Liver (tissue), 9 donors: Measurements from ENCODE around the gene HEPACAM2. TPM values are rescaled to one million over a fixed set of nuclear protein-coding genes. Genes with fewer than 3 reads are reported as not detected.

Experiments used
- DNase-seq: peaks from one replicate; pipeline ENCODE4 v3.0.0-alpha.2; 2017; ENCODE audit warnings: low spot score
- H3K27ac ChIP-seq, 2 donors: one replicate each; pipeline ENCODE4 v1.7.0; 2013; ENCODE audit warnings: inconsistent platforms in 2 of 2, low read length in 2 of 2, control low read depth in 1 of 2, low read depth in 1 of 2, mild to moderate bottlenecking in 1 of 2
- H3K27me3 ChIP-seq, 4 donors: one replicate each; pipeline versions ENCODE4 v1.6.1 to v1.7.0; 2013; ENCODE audit warnings: low read length in 3 of 4, inconsistent platforms in 1 of 4, mild to moderate bottlenecking in 1 of 4, moderate library complexity in 1 of 4; ENCODE audit not compliant: control insufficient read depth in 4 of 4, insufficient read depth in 4 of 4
- H3K36me3 ChIP-seq, 4 donors: one replicate each; pipeline versions ENCODE4 v1.6.1 to v1.7.0; 2013; ENCODE audit warnings: low read length in 3 of 4, mild to moderate bottlenecking in 3 of 4, low read depth in 1 of 4, moderate library complexity in 1 of 4; ENCODE audit not compliant: control insufficient read depth in 4 of 4, insufficient read depth in 3 of 4
- H3K4me1 ChIP-seq, 4 donors: one replicate each; pipeline versions ENCODE4 v1.6.1 to v1.7.0; 2013; ENCODE audit warnings: low read length in 3 of 4, mild to moderate bottlenecking in 3 of 4, moderate library complexity in 1 of 4; ENCODE audit not compliant: control insufficient read depth in 4 of 4, insufficient read depth in 4 of 4
- H3K4me3 ChIP-seq, 3 donors: one replicate each; pipeline versions ENCODE4 v1.6.1 to v1.7.0; 2013; ENCODE audit warnings: low read length in 3 of 3, control low read depth in 1 of 3, low read depth in 1 of 3, mild to moderate bottlenecking in 1 of 3
- H3K9ac ChIP-seq, 2 donors: one replicate each; pipeline ENCODE4 v1.7.0; 2013; ENCODE audit warnings: low read length in 2 of 2, mild to moderate bottlenecking in 2 of 2, moderate library complexity in 2 of 2, control low read depth in 1 of 2, low read depth in 1 of 2
- H3K9me3 ChIP-seq, 4 donors: one replicate each; pipeline versions ENCODE4 v1.6.1 to v1.7.0; 2013; ENCODE audit warnings: low read length in 3 of 4; ENCODE audit not compliant: control insufficient read depth in 4 of 4
- EGR1 ChIP-seq, 2 donors: IDR thresholded peaks; 2 replicates each; pipeline ENCODE4 v1.6.1; 2016 to 2018; ENCODE audit warnings: antibody characterized with exemption in 2 of 2, low read depth in 2 of 2
- FOXA1 ChIP-seq: IDR thresholded peaks from 2 replicates; pipeline ENCODE4 v1.6.1; 2016; ENCODE audit warnings: antibody characterized with exemption
- FOXA2 ChIP-seq: IDR thresholded peaks from 2 replicates; pipeline ENCODE4 v1.6.1; 2016; ENCODE audit warnings: antibody characterized with exemption
- GABPA ChIP-seq, 2 donors: IDR thresholded peaks in 1 of 2; conservative IDR thresholded peaks in 1 of 2; 2 replicates each; pipeline ENCODE4 v1.6.1; 2016; ENCODE audit warnings: antibody characterized with exemption in 2 of 2, mild to moderate bottlenecking in 1 of 2, moderate library complexity in 1 of 2
- HNF4A ChIP-seq, 2 donors: conservative IDR thresholded peaks; 2 replicates each; pipeline ENCODE4 v1.6.1; 2016; ENCODE audit warnings: antibody characterized with exemption in 2 of 2, mild to moderate bottlenecking in 2 of 2
- HNF4G ChIP-seq: IDR thresholded peaks from 2 replicates; pipeline ENCODE4 v1.6.1; 2016; ENCODE audit warnings: antibody characterized with exemption
- JUND ChIP-seq, 2 donors: IDR thresholded peaks; 2 replicates each; pipeline ENCODE4 v1.6.1; 2016; ENCODE audit warnings: antibody characterized with exemption in 2 of 2
- MAX ChIP-seq: IDR thresholded peaks from 2 replicates; pipeline ENCODE4 v1.6.1; 2016; ENCODE audit warnings: antibody characterized with exemption
- NR2F2 ChIP-seq: IDR thresholded peaks from 2 replicates; pipeline ENCODE4 v1.6.1; 2016; ENCODE audit warnings: antibody characterized with exemption
- RAD21 ChIP-seq, 2 donors: IDR thresholded peaks; 2 replicates each; pipeline ENCODE4 v1.6.1; 2016; ENCODE audit warnings: antibody characterized with exemption in 2 of 2, mild to moderate bottlenecking in 2 of 2
- REST ChIP-seq: IDR thresholded peaks from 2 replicates; pipeline ENCODE4 v1.6.1; 2016; ENCODE audit warnings: antibody characterized with exemption, mild to moderate bottlenecking
- RXRA ChIP-seq, 2 donors: IDR thresholded peaks; 2 replicates each; pipeline ENCODE4 v1.6.1; 2017 to 2018; ENCODE audit warnings: antibody characterized with exemption in 2 of 2, mild to moderate bottlenecking in 1 of 2
- SP1 ChIP-seq: IDR thresholded peaks from 2 replicates; pipeline ENCODE4 v1.6.1; 2018; ENCODE audit warnings: antibody characterized with exemption, mild to moderate bottlenecking
- TAF1 ChIP-seq: conservative IDR thresholded peaks from 2 replicates; pipeline ENCODE4 v1.6.1; 2016; ENCODE audit warnings: antibody characterized with exemption, mild to moderate bottlenecking
- YY1 ChIP-seq: IDR thresholded peaks from 2 replicates; pipeline ENCODE4 v1.6.1; 2016; ENCODE audit warnings: antibody characterized with exemption, mild to moderate bottlenecking
- ZBTB33 ChIP-seq: IDR thresholded peaks from 2 replicates; pipeline ENCODE4 v1.6.1; 2016; ENCODE audit warnings: antibody characterized with exemption
- WGBS: extraction: QIAGEN DNeasy Blood & Tissue Kit; methylation state at CpG from one replicate; pipeline ENCODE4 v1.1.7; 2013; 5-methylcytosine and 5-hydroxymethylcytosine counted together
- polyA plus RNA-seq, 2 donors: library from polyadenylated mRNA; stranded (reverse) in 1 of 2; unstranded in 1 of 2; fragments of 200-250 nt in 1 of 2; fragments of >200 nt in 1 of 2; fragmentation: Nextera tagmentation in 1 of 2; extraction: Ambion mirVana in 1 of 2; gene quantifications; one replicate each; pipeline versions ENCODE4 v1.2.1 to v1.2.3, GENCODE V29; 2013 to 2015
- total RNA-seq, 2 donors: library from RNA; depleted of rRNA; stranded (reverse); fragments of >200 nt; gene quantifications; one replicate each; pipeline ENCODE4 v1.2.3, GENCODE V29; 2014
- TF ChIP-seq, protein P1 (sequence below): fragments of 150-350 bp; IDR thresholded peaks from 2 replicates; pipeline ENCODE4 v1.5.1; 2017; ENCODE audit warnings: improper control_type of control experiment, low read depth, low read length; ENCODE audit not compliant: missing input control
- TF ChIP-seq, protein P2 (sequence below): IDR thresholded peaks from 2 replicates; pipeline ENCODE4 v1.6.1; 2016; ENCODE audit warnings: antibody characterized with exemption
- donor health status: healthy.
- donor health status: healthy.
- donor health status: healthy.
- donor health status: healthy.
- donor health status: healthy.

Gene HEPACAM2
- total and polyA plus RNA-seq, 4 donors = 4.4 TPM; not detected in 3

DNA sequence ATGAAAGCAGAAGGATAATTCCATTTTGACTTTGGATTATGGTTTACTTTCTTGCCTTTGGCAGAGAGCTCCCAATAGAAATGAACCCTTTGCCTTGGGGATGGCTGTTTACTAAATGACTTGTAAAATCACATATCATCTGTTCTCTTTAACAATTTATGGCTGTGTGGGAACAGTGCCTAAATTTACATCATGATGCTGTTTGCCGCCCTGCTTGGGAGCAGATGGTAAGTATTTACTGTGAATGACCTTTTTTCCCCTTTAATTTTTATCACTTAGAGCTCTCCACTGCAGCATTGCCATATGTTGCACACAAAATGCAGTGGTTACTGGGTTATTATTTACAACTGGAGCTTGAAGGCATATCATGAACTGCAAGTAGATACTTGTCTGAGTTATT, 13.4 kb downstream of the HEPACAM2 start:
- Histone ChIP-seq H3K27me3 (peaks cover 0 to 9% (median 1%) of the 10 kb centered on the region in 4 donors), H3K9ac (no peak overlapping the region), H3K36me3 (no peaks in the 10 kb centered on the region), H3K27ac (no peak overlapping the region), H3K4me3 (no peak overlapping the region), H3K9me3 (no peaks in the 10 kb centered on the region), H3K4me1 (no peaks in the 10 kb centered on the region)
- no peak for DNase-seq
- TF ChIP-seq REST (no peak), JUND (IDR thresholded peaks at IDR 0.05) (no peak), TAF1 (no peak), RAD21 (IDR thresholded peaks at IDR 0.05) (no peak), FOXA2 (no peak), YY1 (no peak), ZBTB33 (no peak), MAX (no peak), FOXA1 (no peak), HNF4G (no peak), SP1 (no peak), HNF4A (conservative IDR thresholded peaks at IDR 0.05) (no peak)
- TF ChIP-seq, protein P1, sequence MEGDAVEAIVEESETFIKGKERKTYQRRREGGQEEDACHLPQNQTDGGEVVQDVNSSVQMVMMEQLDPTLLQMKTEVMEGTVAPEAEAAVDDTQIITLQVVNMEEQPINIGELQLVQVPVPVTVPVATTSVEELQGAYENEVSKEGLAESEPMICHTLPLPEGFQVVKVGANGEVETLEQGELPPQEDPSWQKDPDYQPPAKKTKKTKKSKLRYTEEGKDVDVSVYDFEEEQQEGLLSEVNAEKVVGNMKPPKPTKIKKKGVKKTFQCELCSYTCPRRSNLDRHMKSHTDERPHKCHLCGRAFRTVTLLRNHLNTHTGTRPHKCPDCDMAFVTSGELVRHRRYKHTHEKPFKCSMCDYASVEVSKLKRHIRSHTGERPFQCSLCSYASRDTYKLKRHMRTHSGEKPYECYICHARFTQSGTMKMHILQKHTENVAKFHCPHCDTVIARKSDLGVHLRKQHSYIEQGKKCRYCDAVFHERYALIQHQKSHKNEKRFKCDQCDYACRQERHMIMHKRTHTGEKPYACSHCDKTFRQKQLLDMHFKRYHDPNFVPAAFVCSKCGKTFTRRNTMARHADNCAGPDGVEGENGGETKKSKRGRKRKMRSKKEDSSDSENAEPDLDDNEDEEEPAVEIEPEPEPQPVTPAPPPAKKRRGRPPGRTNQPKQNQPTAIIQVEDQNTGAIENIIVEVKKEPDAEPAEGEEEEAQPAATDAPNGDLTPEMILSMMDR = no peak
- TF ChIP-seq, protein P2, sequence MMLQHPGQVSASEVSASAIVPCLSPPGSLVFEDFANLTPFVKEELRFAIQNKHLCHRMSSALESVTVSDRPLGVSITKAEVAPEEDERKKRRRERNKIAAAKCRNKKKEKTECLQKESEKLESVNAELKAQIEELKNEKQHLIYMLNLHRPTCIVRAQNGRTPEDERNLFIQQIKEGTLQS = no peak
- WGBS = 56% methylated on average over 1 of the region's 1 CpG

DNA sequence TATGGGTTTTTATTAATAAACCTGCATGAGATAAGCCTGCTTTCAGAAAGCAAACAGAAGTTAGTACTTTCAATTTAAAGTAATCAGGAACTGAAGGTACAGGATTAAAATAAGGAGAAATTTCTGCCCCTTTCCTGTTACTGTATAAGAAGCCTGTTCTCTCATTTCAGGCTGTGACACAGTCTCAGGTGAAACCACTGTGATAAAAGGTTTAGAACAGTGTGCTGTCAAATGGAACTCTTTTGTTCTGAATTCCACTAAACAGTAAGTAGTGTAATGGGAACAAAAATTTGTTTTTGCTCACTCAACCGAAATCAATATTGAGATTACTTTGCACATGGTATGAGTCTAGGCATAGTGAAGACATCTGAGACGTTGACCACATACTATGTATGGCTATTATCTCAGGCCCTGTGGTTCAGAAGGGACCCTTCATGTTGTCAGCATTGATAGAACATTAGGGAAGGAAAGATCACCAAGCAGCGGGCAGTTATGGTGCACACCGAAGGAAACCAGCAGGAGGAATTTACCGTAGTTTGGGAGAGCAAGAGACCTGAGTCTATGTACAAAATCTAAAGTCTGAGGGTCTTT, 14.9 kb downstream of the HEPACAM2 start:
- no peaks in the 10 kb centered on the region for H3K9me3 ChIP-seq
- no peaks in the 10 kb centered on the region for H3K36me3 ChIP-seq
- no peak overlapping the region for H3K9ac ChIP-seq
- H3K27me3 ChIP-seq = peaks cover 0 to 9% (median 0%) of the 10 kb centered on the region in 4 donors
- no peak for DNase-seq
- no peaks in the 10 kb centered on the region for H3K4me1 ChIP-seq
- WGBS = 77% methylated on average over 5 of the region's 5 CpGs
- no peak overlapping the region for H3K4me3 ChIP-seq
- H3K27ac ChIP-seq = no peak overlapping the region
- TF ChIP-seq JUND (IDR thresholded peaks at IDR 0.05) (no peak), RAD21 (IDR thresholded peaks at IDR 0.05) (no peak), MAX (no peak), YY1 (no peak), TAF1 (no peak), ZBTB33 (no peak), NR2F2 (no peak), RXRA (IDR thresholded peaks at IDR 0.05) (no peak), EGR1 (IDR thresholded peaks at IDR 0.05; ENCODE audit: low read depth in 2 of 2) (no peak), GABPA (IDR thresholded peaks at IDR 0.05 in 1 of 2, conservative IDR thresholded peaks at IDR 0.05 in 1 of 2) (no peak), FOXA2 (no peak), HNF4A (conservative IDR thresholded peaks at IDR 0.05) (no peak), FOXA1 (no peak)
- TF ChIP-seq, protein P2 = no peak
- TF ChIP-seq, protein P1 = no peak
